H9 (cell line): ENCODE results near the gene ENKD1. TPM values are rescaled to one million over a fixed set of nuclear protein-coding genes. Genes with fewer than 3 reads are reported as not detected.

ENCODE experiments used
- DNase-seq: peaks from one replicate; pipeline ENCODE4 v3.0.0-alpha.2; 2017
- H2AFZ ChIP-seq: one replicate; pipeline ENCODE4 v1.6.1; 2013; ENCODE audit warnings: mild to moderate bottlenecking, low read length, control low read depth, moderate library complexity
- H2AK5ac ChIP-seq: 2 replicates; pipeline ENCODE4 v1.6.1; 2013; ENCODE audit warnings: low read length, control low read depth, mixed read lengths; ENCODE audit not compliant: insufficient read length
- H2BK120ac ChIP-seq: one replicate; pipeline ENCODE4 v1.6.1; 2013; ENCODE audit warnings: low read depth, mild to moderate bottlenecking, low read length, control low read depth, inconsistent platforms; ENCODE audit not compliant: poor library complexity, severe bottlenecking
- H2BK12ac ChIP-seq: 2 replicates; pipeline ENCODE4 v1.6.1; 2013; ENCODE audit warnings: low read length, control low read depth, mixed read lengths, low read depth; ENCODE audit not compliant: insufficient read length
- H2BK15ac ChIP-seq: 2 replicates; pipeline ENCODE4 v1.6.1; 2013; ENCODE audit warnings: low read depth, low read length, control low read depth
- H2BK20ac ChIP-seq: one replicate; pipeline ENCODE4 v1.6.1; 2013; ENCODE audit warnings: low read depth, mild to moderate bottlenecking, low read length, control low read depth, inconsistent platforms; ENCODE audit not compliant: poor library complexity, severe bottlenecking
- H2BK5ac ChIP-seq: 2 replicates; pipeline ENCODE4 v1.6.1; 2013; ENCODE audit warnings: low read length, control low read depth, mixed read lengths; ENCODE audit not compliant: insufficient read length
- H3K14ac ChIP-seq: 2 replicates; pipeline ENCODE4 v1.6.1; 2013; ENCODE audit warnings: low read length, control low read depth; ENCODE audit not compliant: insufficient read depth
- H3K18ac ChIP-seq: 2 replicates; pipeline ENCODE4 v1.6.1; 2013; ENCODE audit warnings: low read depth, mild to moderate bottlenecking, mixed read lengths, low read length, control low read depth; ENCODE audit not compliant: insufficient read length
- H3K23ac ChIP-seq: 2 replicates; pipeline ENCODE4 v1.6.1; 2013; ENCODE audit warnings: low read length, control low read depth, mixed read lengths, low read depth; ENCODE audit not compliant: insufficient read length
- H3K23me2 ChIP-seq: 2 replicates; pipeline ENCODE4 v1.6.1; 2013; ENCODE audit warnings: low read depth, mild to moderate bottlenecking, mixed read lengths, low read length, control low read depth; ENCODE audit not compliant: insufficient read length, poor library complexity, severe bottlenecking
- H3K27ac ChIP-seq: 2 replicates; pipeline ENCODE4 v1.5.1; 2013; ENCODE audit warnings: low read length, control low read depth, mixed read lengths, low read depth; ENCODE audit not compliant: insufficient read length
- H3K27me3 ChIP-seq: 2 replicates; pipeline ENCODE4 v1.6.1; 2013; ENCODE audit warnings: low read length, control low read depth, inconsistent platforms; ENCODE audit not compliant: insufficient read depth
- H3K4ac ChIP-seq: 2 replicates; pipeline ENCODE4 v1.6.1; 2013; ENCODE audit warnings: low read depth, mild to moderate bottlenecking, control low read depth, inconsistent platforms, low read length, moderate library complexity
- H3K4me1 ChIP-seq: 2 replicates; pipeline ENCODE4 v1.6.1; 2013; ENCODE audit warnings: low read length, control low read depth, inconsistent platforms; ENCODE audit not compliant: insufficient read depth
- H3K4me2 ChIP-seq: 2 replicates; pipeline ENCODE4 v1.6.1; 2013; ENCODE audit warnings: low read length, control low read depth, mixed read lengths; ENCODE audit not compliant: insufficient read length, insufficient read depth
- H3K56ac ChIP-seq: 2 replicates; pipeline ENCODE4 v1.6.1; 2013; ENCODE audit warnings: low read depth, mild to moderate bottlenecking, mixed read lengths, low read length, control low read depth; ENCODE audit not compliant: insufficient read length
- H3K79me1 ChIP-seq: 2 replicates; pipeline ENCODE4 v1.6.1; 2013; ENCODE audit warnings: low read depth, mild to moderate bottlenecking, moderate library complexity, low read length, control low read depth, inconsistent platforms; ENCODE audit not compliant: insufficient read depth, poor library complexity, severe bottlenecking
- H3K79me2 ChIP-seq: 2 replicates; pipeline ENCODE4 v1.6.1; 2013; ENCODE audit warnings: low read length, control low read depth, inconsistent platforms; ENCODE audit not compliant: insufficient read depth
- H3K9ac ChIP-seq: 2 replicates; pipeline ENCODE4 v1.6.1; 2013; ENCODE audit warnings: low read length, control low read depth, mixed read lengths; ENCODE audit not compliant: insufficient read length; ENCODE audit errors: extremely low read depth
- H3K9me3 ChIP-seq: one replicate; pipeline ENCODE4 v1.6.1; 2013; ENCODE audit warnings: low read depth, low read length, inconsistent platforms; ENCODE audit not compliant: control insufficient read depth
- H3T11ph ChIP-seq: one replicate; pipeline ENCODE4 v1.6.1; 2013; ENCODE audit warnings: mild to moderate bottlenecking, low read length, control low read depth, inconsistent platforms
- H4K20me1 ChIP-seq: one replicate; pipeline ENCODE4 v1.6.1; 2013; ENCODE audit not compliant: control insufficient read depth, insufficient read length, insufficient read depth
- H4K5ac ChIP-seq: 2 replicates; pipeline ENCODE4 v1.6.1; 2013; ENCODE audit warnings: low read depth, mild to moderate bottlenecking, mixed read lengths, low read length, control low read depth; ENCODE audit not compliant: insufficient read length
- H4K8ac ChIP-seq: replicated peaks from 2 replicates; pipeline ENCODE4 v1.6.1; 2013; ENCODE audit warnings: low read length, control low read depth, mixed read lengths, low read depth; ENCODE audit not compliant: insufficient read length
- H4K91ac ChIP-seq: 2 replicates; pipeline ENCODE4 v1.6.1; 2013; ENCODE audit warnings: low read depth, mild to moderate bottlenecking, moderate library complexity, mixed read lengths, low read length, control low read depth; ENCODE audit not compliant: insufficient read length
- H3K27ac Mint-ChIP-seq, 3 experiments: 2 replicates in 2 of 3; 3 replicates in 1 of 3; pipeline ENCODE4 v1.8.0; 2020 to 2021; ENCODE audit warnings: mixed read lengths in 3 of 3, mild to moderate bottlenecking in 1 of 3, moderate library complexity in 1 of 3
- H3K27me3 Mint-ChIP-seq: 2 replicates; pipeline ENCODE4 v1.8.0; 2021; ENCODE audit warnings: low read depth, mild to moderate bottlenecking, moderate library complexity, mixed read lengths
- H3K36me3 Mint-ChIP-seq, 3 experiments: 2 replicates in 2 of 3; 3 replicates in 1 of 3; pipeline ENCODE4 v1.8.0; 2020 to 2021; ENCODE audit warnings: low read depth in 3 of 3, mixed read lengths in 3 of 3; ENCODE audit not compliant: insufficient read depth in 1 of 3
- H3K4me1 Mint-ChIP-seq, 2 experiments: 2 replicates each; pipeline ENCODE4 v1.8.0; 2020; ENCODE audit warnings: mixed read lengths in 2 of 2
- H3K4me3 Mint-ChIP-seq, 2 experiments: 2 replicates in 1 of 2; 3 replicates in 1 of 2; pipeline ENCODE4 v1.8.0; 2020 to 2021; ENCODE audit warnings: mild to moderate bottlenecking in 2 of 2, mixed read lengths in 2 of 2, moderate library complexity in 1 of 2
- H3K9me3 Mint-ChIP-seq, 2 experiments: 2 replicates in 1 of 2; 3 replicates in 1 of 2; pipeline ENCODE4 v1.8.0; 2020; ENCODE audit warnings: mild to moderate bottlenecking in 2 of 2, mixed read lengths in 2 of 2, moderate library complexity in 1 of 2
- WGBS: extraction: QIAGEN DNeasy Blood & Tissue Kit; methylation state at CpG from one replicate; pipeline ENCODE4 v1.1.7; 2013; ENCODE audit warnings: missing lambda C conversion rate, low lambda C conversion rate, mixed read lengths; ENCODE audit not compliant: insufficient read length; ENCODE audit errors: extremely low coverage; 5-methylcytosine and 5-hydroxymethylcytosine counted together
- total RNA-seq: library from RNA; stranded (reverse); gene quantifications from 2 replicates; pipeline ENCODE4 v1.2.1, GENCODE V29; 2021
- TF ChIP-seq, protein P1 (sequence below): fragments of 200-600 bp; sonication (generic); conservative IDR thresholded peaks from 3 replicates; pipeline ENCODE4 v1.8.0; 2021; ENCODE audit warnings: antibody characterized with exemption, mild to moderate bottlenecking

ENKD1 gene
- total RNA-seq, 1 experiment from 2014 or later, result 9.5 TPM

DNA sequence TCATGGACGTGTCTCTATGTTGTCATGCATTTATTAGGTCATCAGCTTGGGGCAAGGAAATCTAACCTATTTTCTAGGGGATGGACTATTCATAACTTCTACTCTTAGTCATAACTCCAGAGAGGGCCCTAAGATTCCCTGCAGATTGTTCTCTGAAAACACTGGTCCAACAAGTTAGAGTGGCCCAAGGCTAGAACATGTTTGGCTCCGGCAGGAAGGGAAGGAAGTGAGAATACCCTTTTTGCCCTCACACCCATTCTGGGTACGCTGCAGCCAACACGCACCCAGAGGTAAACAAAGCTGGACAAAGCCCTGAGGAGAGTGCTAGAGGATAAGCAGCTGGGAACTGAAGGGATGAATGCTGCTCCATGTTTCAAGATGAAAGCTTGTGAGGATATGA, 10.0 kb upstream of the ENKD1 start:
- no peak overlapping the region for H2AK5ac ChIP-seq
- Mint-ChIP-seq H3K36me3 (peaks cover 0 to 12% (median 4%) of the 10 kb centered on the region in 3 experiments; a peak in 4 of 7 replicates), H3K4me1 (0 out of 4 replicates have a peak, but pooled peaks cover 0 to 2% of the 10 kb centered on the region in 2 experiments), H3K4me3 (no peak overlapping the region), H3K27ac (peak overlapping the region in 1 of 3 experiments; percentile 64; a peak in 2 of 7 replicates), H3K27me3 (no peaks in the 10 kb centered on the region), H3K9me3 (no peaks in the 10 kb centered on the region)
- no peaks in the 10 kb centered on the region for H3K4me1 ChIP-seq
- no peak overlapping the region for H2BK120ac ChIP-seq
- no peak overlapping the region for H2BK12ac ChIP-seq
- TF ChIP-seq, protein P1, sequence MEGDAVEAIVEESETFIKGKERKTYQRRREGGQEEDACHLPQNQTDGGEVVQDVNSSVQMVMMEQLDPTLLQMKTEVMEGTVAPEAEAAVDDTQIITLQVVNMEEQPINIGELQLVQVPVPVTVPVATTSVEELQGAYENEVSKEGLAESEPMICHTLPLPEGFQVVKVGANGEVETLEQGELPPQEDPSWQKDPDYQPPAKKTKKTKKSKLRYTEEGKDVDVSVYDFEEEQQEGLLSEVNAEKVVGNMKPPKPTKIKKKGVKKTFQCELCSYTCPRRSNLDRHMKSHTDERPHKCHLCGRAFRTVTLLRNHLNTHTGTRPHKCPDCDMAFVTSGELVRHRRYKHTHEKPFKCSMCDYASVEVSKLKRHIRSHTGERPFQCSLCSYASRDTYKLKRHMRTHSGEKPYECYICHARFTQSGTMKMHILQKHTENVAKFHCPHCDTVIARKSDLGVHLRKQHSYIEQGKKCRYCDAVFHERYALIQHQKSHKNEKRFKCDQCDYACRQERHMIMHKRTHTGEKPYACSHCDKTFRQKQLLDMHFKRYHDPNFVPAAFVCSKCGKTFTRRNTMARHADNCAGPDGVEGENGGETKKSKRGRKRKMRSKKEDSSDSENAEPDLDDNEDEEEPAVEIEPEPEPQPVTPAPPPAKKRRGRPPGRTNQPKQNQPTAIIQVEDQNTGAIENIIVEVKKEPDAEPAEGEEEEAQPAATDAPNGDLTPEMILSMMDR, result no peak
- no peak overlapping the region for H3K27ac ChIP-seq
- no peak overlapping the region for H2BK15ac ChIP-seq
- no peak overlapping the region for H3K4me2 ChIP-seq
- H3K14ac ChIP-seq, result no peak overlapping the region
- H3K23ac ChIP-seq, result no peak overlapping the region
- H2AFZ ChIP-seq, result no peak overlapping the region
- H2BK20ac ChIP-seq, result no peak overlapping the region
- no peak overlapping the region for H4K8ac ChIP-seq
- no peak overlapping the region for H3T11ph ChIP-seq
- H3K9me3 ChIP-seq, result no peaks in the 10 kb centered on the region
- H3K79me1 ChIP-seq, result no peaks in the 10 kb centered on the region
- H3K79me2 ChIP-seq, result no peaks in the 10 kb centered on the region
- H3K56ac ChIP-seq, result no peak overlapping the region
- no peak overlapping the region for H3K9ac ChIP-seq
- no peaks in the 10 kb centered on the region for H3K23me2 ChIP-seq
- no peak overlapping the region for H4K5ac ChIP-seq
- WGBS, result no CpG with 5 or more reads among the region's 4 CpGs
- no peaks in the 10 kb centered on the region for H3K27me3 ChIP-seq
- DNase-seq, result no peak
- H2BK5ac ChIP-seq, result no peak overlapping the region
- H4K91ac ChIP-seq, result no peak overlapping the region
- H3K18ac ChIP-seq, result no peak overlapping the region
- peaks cover 3% of the 10 kb centered on the region for H4K20me1 ChIP-seq
- H3K4ac ChIP-seq, result no peak overlapping the region
